ENCODE results near the gene ZNF175. TPM values are rescaled to one million over a fixed set of nuclear protein-coding genes. Genes with fewer than 3 reads are reported as not detected.

The ZNF175 gene
- polyA plus RNA-seq, 1 experiment: 6.3 TPM

DNA sequence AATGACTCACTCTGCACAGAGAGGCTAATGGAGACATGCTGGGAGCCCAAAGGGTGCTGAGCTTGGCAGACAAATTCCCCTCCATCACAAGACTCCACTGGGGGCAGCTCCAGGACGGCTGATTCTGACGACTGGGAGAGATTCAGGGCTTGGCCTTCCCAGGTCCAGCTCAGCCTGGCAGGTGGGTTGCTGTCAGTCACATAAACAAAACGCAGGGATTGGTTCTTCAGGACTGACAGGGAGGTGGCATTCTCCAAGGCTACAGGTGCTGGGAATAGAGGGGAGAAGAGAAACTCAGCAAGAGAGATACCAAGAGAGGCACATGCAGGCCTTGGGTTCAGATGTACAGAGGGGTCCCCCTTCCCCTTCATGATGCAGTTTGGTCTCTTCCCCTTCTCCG, 10.7 kb upstream of the ZNF175 start:
- no peak overlapping the region for H3K4me3 ChIP-seq (ENCODE audit: low read depth, low read length)
- no peaks in the 10 kb centered on the region for H3K36me3 ChIP-seq (ENCODE audit: control insufficient read depth, insufficient read depth, low read length)
- no peaks in the 10 kb centered on the region for H3K27me3 ChIP-seq (ENCODE audit: control insufficient read depth, insufficient read depth, low read length)
- ChIA-PET CTCF (no interaction called here), POLR2A (no interaction called here)
- DNase-seq (ENCODE audit: low read depth): no peak
- TF ChIP-seq, protein P1, sequence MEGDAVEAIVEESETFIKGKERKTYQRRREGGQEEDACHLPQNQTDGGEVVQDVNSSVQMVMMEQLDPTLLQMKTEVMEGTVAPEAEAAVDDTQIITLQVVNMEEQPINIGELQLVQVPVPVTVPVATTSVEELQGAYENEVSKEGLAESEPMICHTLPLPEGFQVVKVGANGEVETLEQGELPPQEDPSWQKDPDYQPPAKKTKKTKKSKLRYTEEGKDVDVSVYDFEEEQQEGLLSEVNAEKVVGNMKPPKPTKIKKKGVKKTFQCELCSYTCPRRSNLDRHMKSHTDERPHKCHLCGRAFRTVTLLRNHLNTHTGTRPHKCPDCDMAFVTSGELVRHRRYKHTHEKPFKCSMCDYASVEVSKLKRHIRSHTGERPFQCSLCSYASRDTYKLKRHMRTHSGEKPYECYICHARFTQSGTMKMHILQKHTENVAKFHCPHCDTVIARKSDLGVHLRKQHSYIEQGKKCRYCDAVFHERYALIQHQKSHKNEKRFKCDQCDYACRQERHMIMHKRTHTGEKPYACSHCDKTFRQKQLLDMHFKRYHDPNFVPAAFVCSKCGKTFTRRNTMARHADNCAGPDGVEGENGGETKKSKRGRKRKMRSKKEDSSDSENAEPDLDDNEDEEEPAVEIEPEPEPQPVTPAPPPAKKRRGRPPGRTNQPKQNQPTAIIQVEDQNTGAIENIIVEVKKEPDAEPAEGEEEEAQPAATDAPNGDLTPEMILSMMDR (IDR thresholded peaks at IDR 0.05; ENCODE audit: insufficient read depth, low read depth, low read length): no peak

DNA sequence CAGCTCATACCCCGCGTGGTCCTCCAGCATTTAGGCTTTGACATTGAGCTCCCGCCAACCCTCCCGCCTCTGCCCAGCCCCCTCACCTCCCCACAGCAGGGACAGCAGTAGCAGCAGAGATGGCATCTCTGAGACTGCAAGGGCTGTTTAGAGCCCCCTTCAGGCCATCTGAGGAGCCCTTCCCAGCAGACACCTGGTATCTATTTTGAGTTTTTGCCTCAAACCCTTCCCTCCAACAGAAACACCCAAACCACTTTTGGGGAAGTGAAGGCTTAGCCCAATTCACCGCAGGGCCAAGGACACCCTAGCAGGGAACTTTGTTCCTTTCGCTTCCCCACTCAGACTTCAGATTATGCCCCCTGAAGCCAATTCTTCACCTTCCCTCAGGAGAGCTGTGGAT, 6.3 kb upstream of the ZNF175 start:
- CTCF ChIA-PET: interaction anchor here (1.2 kb wide), 1 partner anchor 44 kb away, joined by 3 read pairs; no protein-coding TSS in a partner anchor
- no peaks in the 10 kb centered on the region for H3K27me3 ChIP-seq (ENCODE audit: control insufficient read depth, insufficient read depth, low read length)
- TF ChIP-seq, protein P1 (IDR thresholded peaks at IDR 0.05; ENCODE audit: insufficient read depth, low read depth, low read length): no peak

DNA sequence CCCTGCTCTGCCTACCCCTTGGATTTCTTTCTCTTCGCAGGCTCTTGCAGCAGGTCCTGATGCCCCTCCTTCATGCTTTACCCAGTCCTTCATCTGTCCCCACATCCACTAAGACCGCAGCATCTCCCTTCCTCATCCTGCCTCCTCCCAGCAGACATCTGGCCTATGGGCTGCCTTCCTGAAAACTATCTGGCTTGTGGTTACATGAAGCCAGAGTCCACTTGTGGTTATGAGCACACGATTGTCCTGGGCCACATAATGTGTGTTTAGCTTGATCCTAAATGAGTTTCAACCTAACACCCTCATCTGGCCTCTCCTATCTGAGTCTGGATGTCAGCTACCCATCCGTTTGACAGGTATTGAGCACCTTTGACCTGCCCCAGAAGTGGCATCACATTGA, 5.5 kb upstream of the ZNF175 start:
- H3K36me3 ChIP-seq (ENCODE audit: control insufficient read depth, insufficient read depth, low read length): no peaks in the 10 kb centered on the region
- CTCF ChIA-PET: interaction anchor here (0.7 to 1.2 kb wide), 2 partner anchors 43 to 91 kb away, joined by 3 read pairs; no protein-coding TSS in a partner anchor
- DNase-seq (ENCODE audit: low read depth): no peak

More for the DNA sequence above, 6.3 kb upstream of the ZNF175 start:
- H3K36me3 ChIP-seq (ENCODE audit: control insufficient read depth, insufficient read depth, low read length): no peaks in the 10 kb centered on the region
- POLR2A ChIA-PET: no interaction called here
- no peak for DNase-seq (ENCODE audit: low read depth)
- H3K4me3 ChIP-seq (ENCODE audit: low read depth, low read length): no peak overlapping the region

GRCh38 chr19:51566489-51567100, 4.5 kb upstream of the ZNF175 start:
- POLR2A ChIA-PET: no interaction called here
- CTCF ChIA-PET: no interaction called here
- Histone ChIP-seq H3K27me3 (ENCODE audit: control insufficient read depth, insufficient read depth, low read length) (no peaks in the 10 kb centered on the region), H3K36me3 (ENCODE audit: control insufficient read depth, insufficient read depth, low read length) (no peaks in the 10 kb centered on the region), H3K4me3 (ENCODE audit: low read depth, low read length) (no peak overlapping the region)
- no peak for DNase-seq (ENCODE audit: low read depth)
- TF ChIP-seq, protein P1 (IDR thresholded peaks at IDR 0.05; ENCODE audit: insufficient read depth, low read depth, low read length): no peak

More for the DNA sequence above, 5.5 kb upstream of the ZNF175 start:
- H3K4me3 ChIP-seq (ENCODE audit: low read depth, low read length): no peak overlapping the region
- POLR2A ChIA-PET: no interaction called here
- H3K27me3 ChIP-seq (ENCODE audit: control insufficient read depth, insufficient read depth, low read length): no peaks in the 10 kb centered on the region
- TF ChIP-seq, protein P1 (IDR thresholded peaks at IDR 0.05; ENCODE audit: insufficient read depth, low read depth, low read length): no peak

DNA sequence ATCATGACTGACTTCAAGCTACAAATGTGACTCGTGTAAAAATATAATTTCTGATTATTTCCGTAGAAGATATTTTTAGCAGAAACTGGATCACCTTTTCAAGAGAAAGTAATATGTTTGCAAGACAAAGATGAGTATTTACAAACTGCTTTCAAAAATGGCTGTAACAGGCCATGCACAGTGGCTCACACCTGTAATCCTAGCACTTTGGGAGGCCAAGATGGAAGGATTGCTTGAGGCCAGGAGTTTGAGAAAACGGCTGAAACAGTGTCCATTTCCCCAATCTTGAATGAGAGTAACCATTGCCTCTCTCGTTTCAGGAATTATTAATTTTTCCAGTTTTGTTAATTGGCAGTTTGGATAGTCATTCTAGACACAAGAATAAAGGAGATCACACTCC, 3.5 kb upstream of the ZNF175 start:
- TF ChIP-seq, protein P1 (IDR thresholded peaks at IDR 0.05; ENCODE audit: insufficient read depth, low read depth, low read length): no peak
- ChIA-PET POLR2A (no interaction called here), CTCF (no interaction called here)
- Histone ChIP-seq H3K36me3 (ENCODE audit: control insufficient read depth, insufficient read depth, low read length) (no peaks in the 10 kb centered on the region), H3K27me3 (ENCODE audit: control insufficient read depth, insufficient read depth, low read length) (no peaks in the 10 kb centered on the region), H3K4me3 (ENCODE audit: low read depth, low read length) (no peak overlapping the region)
- DNase-seq (ENCODE audit: low read depth): no peak

All from BJ (cell line).